Measurements from ENCODE around the gene C1RL.

C1RL gene, protein sequence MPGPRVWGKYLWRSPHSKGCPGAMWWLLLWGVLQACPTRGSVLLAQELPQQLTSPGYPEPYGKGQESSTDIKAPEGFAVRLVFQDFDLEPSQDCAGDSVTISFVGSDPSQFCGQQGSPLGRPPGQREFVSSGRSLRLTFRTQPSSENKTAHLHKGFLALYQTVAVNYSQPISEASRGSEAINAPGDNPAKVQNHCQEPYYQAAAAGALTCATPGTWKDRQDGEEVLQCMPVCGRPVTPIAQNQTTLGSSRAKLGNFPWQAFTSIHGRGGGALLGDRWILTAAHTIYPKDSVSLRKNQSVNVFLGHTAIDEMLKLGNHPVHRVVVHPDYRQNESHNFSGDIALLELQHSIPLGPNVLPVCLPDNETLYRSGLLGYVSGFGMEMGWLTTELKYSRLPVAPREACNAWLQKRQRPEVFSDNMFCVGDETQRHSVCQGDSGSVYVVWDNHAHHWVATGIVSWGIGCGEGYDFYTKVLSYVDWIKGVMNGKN

GRCh38 chr12:7108796-7109571, at the start of gene C1RL:
Gene C1RL, minus strand, starts transcription at chr12:7109214. Its CDS starts 34 bp downstream, at chr12:7109180.
- in situ Hi-C loops (cut with MboI; ENCODE audit: low sequenced_read_pairs): loop anchor here (25.0 kb wide), 1 partner anchor 372 kb away; no protein-coding TSS in a partner anchor
- H3K4me3 ChIP-seq: peak within 1 kb of the TSS; percentile 48
- peak; percentile 89 to 94 for DNase-seq (ENCODE audit: low spot score in 2 of 2)
- H3K36me3 ChIP-seq (replicated peaks): 0 out of 2 replicates have a peak, but pooled peaks cover 4% of the 10 kb centered on the region
- H3K9me3 ChIP-seq: no peaks in the 10 kb centered on the region
- no peaks in the 10 kb centered on the region for H3K27me3 ChIP-seq (ENCODE audit: low read depth)
- no peaks in the 10 kb centered on the region; the same call in 1 of the 2 replicates for H3K4me1 ChIP-seq

DNA sequence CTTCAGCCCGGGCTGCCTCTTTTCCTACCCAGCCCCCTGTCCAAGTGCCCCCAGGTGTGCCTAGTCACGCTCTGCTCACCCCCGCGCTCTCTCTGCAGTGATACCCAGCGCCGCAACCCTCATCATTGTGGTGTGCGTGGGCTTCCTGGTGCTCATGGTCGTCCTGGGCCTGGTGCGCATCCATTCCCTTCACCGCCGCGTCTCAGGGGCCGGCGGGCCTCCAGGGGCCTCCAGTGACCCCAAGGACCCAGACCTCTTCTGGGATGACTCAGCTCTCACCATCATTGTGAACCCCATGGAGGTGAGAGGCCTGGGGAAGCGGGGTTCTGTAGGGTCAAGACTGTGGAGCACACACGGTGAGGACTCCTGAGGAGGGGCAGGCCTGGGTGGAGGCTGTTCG, 48.4 kb upstream of the C1RL start:
- no peak overlapping the region for H3K4me3 ChIP-seq
- in situ Hi-C loops (cut with MboI; ENCODE audit: low sequenced_read_pairs): no loop called here

GRCh38 chr12:7156259-7157197, 47.5 kb upstream of the C1RL start:
- Histone ChIP-seq H3K4me1 (no peaks in the 10 kb centered on the region), H3K36me3 (replicated peaks) (no peaks in the 10 kb centered on the region), H3K27me3 (ENCODE audit: low read depth) (no peaks in the 10 kb centered on the region), H3K4me3 (no peak overlapping the region), H3K9me3 (no peaks in the 10 kb centered on the region)
- no peak for DNase-seq (ENCODE audit: low spot score in 2 of 2)
- in situ Hi-C loops (cut with MboI; ENCODE audit: low sequenced_read_pairs): no loop called here

More for the DNA sequence above, 48.4 kb upstream of the C1RL start:
- no peaks in the 10 kb centered on the region for H3K27me3 ChIP-seq (ENCODE audit: low read depth)
- no peaks in the 10 kb centered on the region for H3K36me3 ChIP-seq (replicated peaks)
- H3K9me3 ChIP-seq: no peaks in the 10 kb centered on the region
- H3K4me1 ChIP-seq: no peaks in the 10 kb centered on the region
- DNase-seq (ENCODE audit: low spot score in 2 of 2): no peak

GRCh38 chr12:7155471-7156034, 46.5 kb upstream of the C1RL start:
- DNase-seq (ENCODE audit: low spot score in 2 of 2): no peak
- no peaks in the 10 kb centered on the region for H3K27me3 ChIP-seq (ENCODE audit: low read depth)
- H3K4me1 ChIP-seq: no peaks in the 10 kb centered on the region
- H3K36me3 ChIP-seq (replicated peaks): no peaks in the 10 kb centered on the region
- in situ Hi-C loops (cut with MboI; ENCODE audit: low sequenced_read_pairs): no loop called here
- H3K9me3 ChIP-seq: no peaks in the 10 kb centered on the region
- no peak overlapping the region for H3K4me3 ChIP-seq

GRCh38 chr12:7154901-7155470, 46.0 kb upstream of the C1RL start:
- Histone ChIP-seq H3K27me3 (ENCODE audit: low read depth) (no peaks in the 10 kb centered on the region), H3K4me1 (no peaks in the 10 kb centered on the region), H3K36me3 (replicated peaks) (no peaks in the 10 kb centered on the region; the same call in 1 of the 2 replicates), H3K4me3 (no peak overlapping the region), H3K9me3 (no peaks in the 10 kb centered on the region)
- in situ Hi-C loops (cut with MboI; ENCODE audit: low sequenced_read_pairs): no loop called here
- no peak for DNase-seq (ENCODE audit: low spot score in 2 of 2)

DNA sequence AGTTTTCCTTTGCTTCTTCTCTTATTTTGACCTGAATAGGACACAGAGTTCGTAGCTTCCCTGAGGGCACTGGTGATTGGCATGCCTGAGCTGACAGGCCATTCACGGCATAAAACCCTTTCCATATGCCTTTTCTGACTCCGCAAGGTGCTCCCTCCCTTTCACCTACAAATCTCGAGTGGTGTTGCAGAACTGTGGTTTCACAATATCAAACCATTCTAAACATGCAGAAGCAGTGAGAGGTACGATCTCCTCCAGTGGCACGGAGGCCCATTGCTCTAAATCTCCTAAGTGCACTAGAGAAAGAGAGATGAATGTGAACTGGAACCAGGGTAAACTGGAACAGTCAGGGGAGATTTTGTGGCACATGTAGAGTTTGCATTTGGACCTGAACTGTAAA, 45.0 kb upstream of the C1RL start:
- no peak overlapping the region for H3K4me3 ChIP-seq
- no peaks in the 10 kb centered on the region for H3K4me1 ChIP-seq
- no peaks in the 10 kb centered on the region for H3K27me3 ChIP-seq (ENCODE audit: low read depth)
- DNase-seq (ENCODE audit: low spot score in 2 of 2): no peak
- in situ Hi-C loops (cut with MboI; ENCODE audit: low sequenced_read_pairs): no loop called here
- H3K36me3 ChIP-seq (replicated peaks): no peaks in the 10 kb centered on the region; the same call in 1 of the 2 replicates
- H3K9me3 ChIP-seq: no peaks in the 10 kb centered on the region

- H3K9me3 ChIP-seq: no peaks in the 10 kb centered on the region
- in situ Hi-C loops (cut with MboI; ENCODE audit: low sequenced_read_pairs): no loop called here
- H3K4me1 ChIP-seq: no peaks in the 10 kb centered on the region
- H3K4me3 ChIP-seq: no peak overlapping the region
- no peaks in the 10 kb centered on the region for H3K27me3 ChIP-seq (ENCODE audit: low read depth)
- H3K36me3 ChIP-seq (replicated peaks): no peaks in the 10 kb centered on the region; the same call in 1 of the 2 replicates
- no peak for DNase-seq (ENCODE audit: low spot score in 2 of 2)
Observed at GRCh38 chr12:7152818-7153217, 43.8 kb upstream of the C1RL start.

- H3K4me3 ChIP-seq: no peak overlapping the region
- no peaks in the 10 kb centered on the region; the same call in 1 of the 2 replicates for H3K36me3 ChIP-seq (replicated peaks)
- H3K4me1 ChIP-seq: no peaks in the 10 kb centered on the region
- in situ Hi-C loops (cut with MboI; ENCODE audit: low sequenced_read_pairs): no loop called here
- DNase-seq (ENCODE audit: low spot score in 2 of 2): no peak
- no peaks in the 10 kb centered on the region for H3K9me3 ChIP-seq
- no peaks in the 10 kb centered on the region for H3K27me3 ChIP-seq (ENCODE audit: low read depth)
Observed at GRCh38 chr12:7151532-7151931, 42.5 kb upstream of the C1RL start.

GRCh38 chr12:7150841-7151240, 41.8 kb upstream of the C1RL start:
- in situ Hi-C loops (cut with MboI; ENCODE audit: low sequenced_read_pairs): no loop called here
- H3K9me3 ChIP-seq: no peaks in the 10 kb centered on the region
- no peak overlapping the region for H3K4me3 ChIP-seq
- no peaks in the 10 kb centered on the region for H3K4me1 ChIP-seq
- DNase-seq (ENCODE audit: low spot score in 2 of 2): no peak
- no peaks in the 10 kb centered on the region; the same call in 1 of the 2 replicates for H3K36me3 ChIP-seq (replicated peaks)
- H3K27me3 ChIP-seq (ENCODE audit: low read depth): no peaks in the 10 kb centered on the region

- no peak for DNase-seq (ENCODE audit: low spot score in 2 of 2)
- no peaks in the 10 kb centered on the region for H3K4me1 ChIP-seq
- no peaks in the 10 kb centered on the region for H3K27me3 ChIP-seq (ENCODE audit: low read depth)
- in situ Hi-C loops (cut with MboI; ENCODE audit: low sequenced_read_pairs): no loop called here
- no peaks in the 10 kb centered on the region for H3K9me3 ChIP-seq
- no peaks in the 10 kb centered on the region; the same call in 1 of the 2 replicates for H3K36me3 ChIP-seq (replicated peaks)
- no peak overlapping the region for H3K4me3 ChIP-seq
Observed at GRCh38 chr12:7150356-7150755, 41.3 kb upstream of the C1RL start.

GRCh38 chr12:7146906-7147305, 37.9 kb upstream of the C1RL start:
- Histone ChIP-seq H3K4me3 (no peak overlapping the region), H3K4me1 (no peaks in the 10 kb centered on the region), H3K9me3 (no peaks in the 10 kb centered on the region), H3K36me3 (replicated peaks) (peaks cover 3% of the 10 kb centered on the region; the same call in 1 of the 2 replicates), H3K27me3 (ENCODE audit: low read depth) (no peaks in the 10 kb centered on the region)
- DNase-seq (ENCODE audit: low spot score in 2 of 2): no peak
- in situ Hi-C loops (cut with MboI; ENCODE audit: low sequenced_read_pairs): no loop called here

- DNase-seq (ENCODE audit: low spot score in 2 of 2): no peak
- in situ Hi-C loops (cut with MboI; ENCODE audit: low sequenced_read_pairs): no loop called here
- no peak overlapping the region for H3K4me3 ChIP-seq
- H3K36me3 ChIP-seq (replicated peaks): peaks cover 3% of the 10 kb centered on the region
- no peaks in the 10 kb centered on the region for H3K9me3 ChIP-seq
- no peaks in the 10 kb centered on the region for H3K4me1 ChIP-seq
- no peaks in the 10 kb centered on the region for H3K27me3 ChIP-seq (ENCODE audit: low read depth)
Observed at GRCh38 chr12:7146228-7146627, 37.2 kb upstream of the C1RL start.

All from HAP-1 (cell line).